HG03025 (cell line): Measurements from ENCODE around the gene NPM3.

Source experiments
- ATAC-seq: cut with Tn5 transposase; IDR thresholded peaks from one replicate; pipeline ENCODE4 v1.9.1; 2021; ENCODE audit warnings: mild to moderate bottlenecking, moderate library complexity; ENCODE audit not compliant: unreplicated experiment, low FRiP score

Gene NPM3

GRCh38 chr10:101776161-101776817, 7.0 kb downstream of the NPM3 start:
- ATAC-seq = no peak

- no peak for ATAC-seq
These were observed 7.7 kb downstream of the NPM3 start, which contains the start of gene FGF8 for GRCh38 chr10:101775273-101776160. Gene FGF8 (minus strand): TSS chr10:101776114. CDS start chr10:101775900, 214 bp downstream.

GRCh38 chr10:101774589-101775272, 8.5 kb downstream of the NPM3 start:
- no peak for ATAC-seq

GRCh38 chr10:101773923-101774588, 9.2 kb downstream of the NPM3 start:
- no peak for ATAC-seq

- ATAC-seq = no peak
These were observed 10.1 kb downstream of the NPM3 start for GRCh38 chr10:101772895-101773761.

GRCh38 chr10:101772017-101772894, 11.0 kb downstream of the NPM3 start:
- ATAC-seq = no peak

- ATAC-seq = no peak
These were observed 11.9 kb downstream of the NPM3 start for GRCh38 chr10:101771380-101771779.

GRCh38 chr10:101770331-101771215, 12.7 kb downstream of the NPM3 start:
- ATAC-seq = no peak

- no peak for ATAC-seq
These were observed 13.6 kb downstream of the NPM3 start for GRCh38 chr10:101769541-101770180.

- no peak for ATAC-seq
These were observed 14.5 kb downstream of the NPM3 start for GRCh38 chr10:101768791-101769170.

GRCh38 chr10:101767966-101768790, 15.1 kb downstream of the NPM3 start:
- ATAC-seq = no peak

GRCh38 chr10:101767600-101767945, 15.7 kb downstream of the NPM3 start:
- ATAC-seq = no peak

GRCh38 chr10:101766753-101767599, 16.3 kb downstream of the NPM3 start:
- ATAC-seq = no peak

GRCh38 chr10:101766306-101766705, 16.9 kb downstream of the NPM3 start:
- no peak for ATAC-seq

- ATAC-seq = no peak
These were observed 20.0 kb downstream of the NPM3 start for GRCh38 chr10:101763141-101763846.
